OCI-LY1 (cell line): ENCODE data around the gene PKD2.

ENCODE experiments used
- CTCF ChIP-seq: fragments of 200-600 bp; sonication (generic), shearing (Covaris generic); IDR thresholded peaks from 2 replicates; pipeline ENCODE4 v1.5.1; 2017; ENCODE audit warnings: mild to moderate bottlenecking, antibody characterized with exemption, low read length, moderate library complexity, mixed read lengths
- EZH2 ChIP-seq: fragments of 200-600 bp; sonication (generic), shearing (Covaris generic); IDR thresholded peaks from 2 replicates; pipeline ENCODE4 v1.8.0; 2017; ENCODE audit warnings: borderline replicate concordance, mixed run types, mild to moderate bottlenecking, antibody characterized with exemption, low read length, moderate library complexity, mixed read lengths

- TF ChIP-seq CTCF, result no peak
- TF ChIP-seq EZH2, result no peak
These were observed 22.1 kb downstream of the PKD2 start for GRCh38 chr4:88029556-88029955.
